Kidney epithelial cell (primary cell): ENCODE data around the gene CCDC68. TPM values are rescaled to one million over a fixed set of nuclear protein-coding genes. Genes with fewer than 3 reads are reported as not detected.

Experiments
- DNase-seq: peaks from one replicate; pipeline ENCODE4 v3.0.0-alpha.2; 2010; ENCODE audit warnings: low read depth
- H3K27me3 ChIP-seq: 2 replicates; pipeline ENCODE4 v1.6.0; 2011; ENCODE audit warnings: low read length; ENCODE audit not compliant: control insufficient read depth, insufficient read depth
- H3K36me3 ChIP-seq: 2 replicates; pipeline ENCODE4 v1.5.1; 2011; ENCODE audit warnings: low read length; ENCODE audit not compliant: control insufficient read depth, insufficient read depth
- H3K4me3 ChIP-seq: 2 replicates; pipeline ENCODE4 v1.5.1; 2011; ENCODE audit warnings: low read depth, mild to moderate bottlenecking, control low read depth, low read length
- CTCF ChIP-seq: IDR thresholded peaks from 2 replicates; pipeline ENCODE4 v1.5.1; 2011; ENCODE audit warnings: mild to moderate bottlenecking, moderate library complexity, low read length, control low read depth, inconsistent platforms; ENCODE audit not compliant: insufficient read depth, poor library complexity, severe bottlenecking
- total RNA-seq: library from RNA; depleted of rRNA; stranded (reverse); fragments of >200 nt; gene quantifications from 2 replicates; pipeline ENCODE4 v1.2.3, GENCODE V29; 2015

Gene CCDC68, protein sequence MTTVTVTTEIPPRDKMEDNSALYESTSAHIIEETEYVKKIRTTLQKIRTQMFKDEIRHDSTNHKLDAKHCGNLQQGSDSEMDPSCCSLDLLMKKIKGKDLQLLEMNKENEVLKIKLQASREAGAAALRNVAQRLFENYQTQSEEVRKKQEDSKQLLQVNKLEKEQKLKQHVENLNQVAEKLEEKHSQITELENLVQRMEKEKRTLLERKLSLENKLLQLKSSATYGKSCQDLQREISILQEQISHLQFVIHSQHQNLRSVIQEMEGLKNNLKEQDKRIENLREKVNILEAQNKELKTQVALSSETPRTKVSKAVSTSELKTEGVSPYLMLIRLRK
- total RNA-seq = 2.7 and 3.7 TPM in 2 replicates

DNA sequence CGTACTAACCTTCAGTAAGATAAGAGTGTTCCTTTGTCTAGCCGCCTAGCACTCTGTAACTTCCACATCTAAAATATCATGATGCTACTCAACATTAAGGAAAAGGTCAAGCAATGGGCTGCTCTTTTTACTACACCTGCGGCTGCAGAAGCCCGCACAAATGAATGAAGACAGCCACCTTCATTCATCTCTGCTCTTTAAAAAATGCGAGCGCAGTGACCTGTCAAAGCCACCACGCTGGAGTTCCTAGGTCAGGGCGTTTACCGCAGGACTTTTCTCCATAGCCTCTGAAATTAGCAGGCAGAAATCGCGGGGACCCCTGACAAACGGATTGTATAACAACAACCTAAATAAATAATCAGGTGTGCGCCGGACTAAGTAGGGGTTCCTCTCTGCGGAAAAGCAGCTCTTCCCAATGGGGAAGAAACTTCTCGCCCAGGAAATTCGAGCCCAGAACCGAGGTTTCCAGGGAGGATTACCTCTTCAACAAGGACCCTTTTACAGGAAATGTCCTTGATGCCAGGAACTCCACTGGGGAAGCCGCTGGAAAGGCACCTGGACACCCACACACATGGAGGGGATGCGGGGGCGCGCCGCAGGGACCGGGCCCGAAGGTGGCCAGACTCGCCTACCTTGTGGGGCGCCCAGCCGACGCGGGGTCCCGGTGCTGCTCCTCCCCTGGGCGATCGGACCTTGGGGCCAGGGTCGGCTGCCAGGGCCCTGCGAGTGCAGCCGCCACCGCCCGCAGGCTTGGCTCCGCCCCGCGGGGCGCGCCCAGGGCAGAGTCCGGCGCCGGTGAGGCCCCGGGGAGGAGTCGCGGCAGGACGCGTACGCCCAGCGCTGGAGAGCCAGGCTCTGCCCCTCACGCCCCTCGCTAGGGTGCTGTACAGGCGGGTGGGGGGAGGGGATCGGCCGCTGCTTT is at the start of gene CCDC68:
CCDC68 (minus strand) TSS at position 758 of the 922 bp plus-strand sequence. CDS start 16,670 bp downstream, outside the sequence.
- Histone ChIP-seq H3K4me3 (peak within 1 kb of the TSS; percentile 73), H3K27me3 (no peaks in the 10 kb centered on the region), H3K36me3 (no peaks in the 10 kb centered on the region)
- no peak for TF ChIP-seq CTCF
- DNase-seq = no peak

GRCh38 chr18:55007602-55008001 is 48.3 kb upstream of the CCDC68 start:
- Histone ChIP-seq H3K27me3 (no peaks in the 10 kb centered on the region), H3K4me3 (no peak overlapping the region), H3K36me3 (no peaks in the 10 kb centered on the region)
- DNase-seq = no peak
- no peak for TF ChIP-seq CTCF

DNA sequence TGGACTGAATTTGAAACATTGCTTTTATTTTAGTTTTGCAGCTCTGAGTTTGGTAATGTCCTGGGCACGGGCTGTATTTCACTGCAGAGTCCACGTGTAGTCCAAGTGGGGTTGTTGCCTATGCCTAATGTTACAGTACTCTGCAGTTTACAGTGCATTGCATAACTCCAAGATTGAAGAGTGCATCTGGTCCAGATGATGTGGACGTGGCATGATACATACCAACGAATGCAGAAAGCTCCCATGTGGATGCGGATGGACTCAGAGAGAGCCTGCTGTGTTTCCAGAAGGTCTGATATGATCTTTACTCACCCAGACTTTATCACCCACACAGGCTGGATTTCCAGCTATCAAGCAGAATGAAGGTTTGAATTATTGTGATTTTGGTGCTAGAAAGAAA is 44.4 kb upstream of the CCDC68 start:
- no peak for TF ChIP-seq CTCF
- no peaks in the 10 kb centered on the region for H3K27me3 ChIP-seq

GRCh38 chr18:55002261-55002660 is 43.0 kb upstream of the CCDC68 start:
- Histone ChIP-seq H3K36me3 (no peaks in the 10 kb centered on the region), H3K27me3 (no peaks in the 10 kb centered on the region), H3K4me3 (no peak overlapping the region)
- DNase-seq = no peak
- TF ChIP-seq CTCF = no peak

More for the DNA sequence above, 44.4 kb upstream of the CCDC68 start:
- Histone ChIP-seq H3K36me3 (no peaks in the 10 kb centered on the region), H3K4me3 (no peak overlapping the region)
- DNase-seq = no peak

DNA sequence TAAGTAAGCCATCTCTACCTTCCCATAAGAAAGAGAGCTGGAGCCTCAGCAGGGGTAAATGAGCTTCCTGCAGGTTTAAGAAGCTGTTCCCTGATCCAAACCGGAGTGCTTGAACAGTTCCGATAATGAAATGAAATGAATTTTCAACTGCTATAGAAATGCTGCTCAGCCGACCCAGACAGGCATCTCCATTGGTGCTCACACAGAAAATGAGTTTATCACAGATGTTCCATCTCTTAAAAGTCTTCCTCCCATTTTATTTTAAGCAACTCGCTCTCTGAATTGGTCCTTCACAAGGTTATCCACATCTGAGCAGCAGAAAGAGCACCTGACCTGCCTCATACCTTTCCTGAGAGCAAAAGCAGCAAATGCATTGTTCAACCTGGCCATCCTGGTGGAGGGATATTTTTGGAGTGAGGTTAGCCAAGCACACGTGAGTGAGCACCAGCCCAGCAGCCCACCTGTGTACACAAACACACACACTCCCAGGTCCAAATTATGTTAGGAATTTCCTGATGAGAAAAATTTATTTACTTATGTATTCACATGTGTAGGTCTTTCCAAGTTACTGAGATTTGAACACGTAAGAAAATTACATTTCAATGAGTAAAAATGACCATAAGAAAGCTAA is 42.2 kb upstream of the CCDC68 start:
- H3K36me3 ChIP-seq = no peaks in the 10 kb centered on the region
- H3K4me3 ChIP-seq = no peak overlapping the region
- no peak for DNase-seq
- TF ChIP-seq CTCF = no peak
- H3K27me3 ChIP-seq = no peaks in the 10 kb centered on the region
